K562 (cell line): ENCODE data around the gene ANXA4. TPM values are rescaled to one million over a fixed set of nuclear protein-coding genes. Genes with fewer than 3 reads are reported as not detected.
A peak's percentile ranks its signal among the peaks of the same experiment; 100 is the strongest.

Experiments
- ATAC-seq: fragments of 200-7000 bp; cut with Tn5 transposase; 3 replicates; pipeline ENCODE4 v1.9.1; 2020; ENCODE audit warnings: moderate library complexity
- BruUV-seq: library from RNA; stranded (reverse); fragments of 400-500 nt; replicated peaks from 2 replicates; lab custom pipeline; 2021; lab: Mats Ljungman, UMichigan
- CTCF ChIA-PET: fragments of 300-600 bp; formaldehyde crosslinking; extraction: SDS; loops from one replicate; lab custom pipeline; 2021; ENCODE audit warnings: low intra/inter-chr PET ratio; lab: Yijun Ruan, JAX
- POLR2A ChIA-PET: fragments of 300-600, 350-650 bp; sonication (Branson Sonifier 250); formaldehyde crosslinking; extraction: SDS; loops from one replicate; lab custom pipeline; 2021; ENCODE audit warnings: antibody characterized with exemption, inconsistent platforms; lab: Yijun Ruan, JAX
- DNase-seq, 4 experiments: peaks; one replicate each; pipeline versions ENCODE4 v3.0.0 to v3.0.0-alpha.2; 2011 to 2018; ENCODE audit warnings: low spot score in 3 of 4, mixed read lengths in 3 of 4; ENCODE audit errors: extremely low read depth in 1 of 4
- FAIRE-seq: peaks from 2 replicates; lab custom pipeline; 2011; peaks lifted over from hg19 to GRCh38; lab: Jason Lieb, UNC
- H2AFZ ChIP-seq: 2 replicates; pipeline ENCODE4 v1.6.0; 2011; ENCODE audit warnings: low read depth, low read length, control low read depth, inconsistent platforms
- H3K27ac ChIP-seq: fragments of 200-600 bp; 3 replicates; pipeline ENCODE4 v1.8.0; 2011; ENCODE audit warnings: low read depth, mild to moderate bottlenecking, control low read depth, inconsistent platforms, low read length, moderate library complexity, mixed read lengths; ENCODE audit errors: extremely low read depth
- H3K27me3 ChIP-seq, 2 experiments: fragments of 300-600 bp in 1 of 2; 2 replicates in 1 of 2; 3 replicates in 1 of 2; pipeline versions ENCODE4 v1.6.0 to v1.8.0; 2011; ENCODE audit warnings: inconsistent platforms in 2 of 2, low read length in 2 of 2, mild to moderate bottlenecking in 1 of 2, mixed read lengths in 1 of 2, moderate library complexity in 1 of 2; ENCODE audit not compliant: control insufficient read depth in 2 of 2, insufficient read depth in 2 of 2
- H3K36me3 ChIP-seq: fragments of 300-600 bp; 3 replicates; pipeline ENCODE4 v1.8.0; 2011; ENCODE audit warnings: mild to moderate bottlenecking, low read length, inconsistent platforms; ENCODE audit not compliant: control insufficient read depth, insufficient read depth
- H3K4me1 ChIP-seq, 2 experiments: fragments of 200-600 bp in 1 of 2; replicated peaks in 1 of 2; 2 replicates in 1 of 2; 3 replicates in 1 of 2; pipeline versions ENCODE4 v1.5.1 to v1.8.0; 2011; ENCODE audit warnings: inconsistent platforms in 2 of 2, low read length in 2 of 2, mild to moderate bottlenecking in 1 of 2, mixed read lengths in 1 of 2, moderate library complexity in 1 of 2; ENCODE audit not compliant: control insufficient read depth in 2 of 2, insufficient read depth in 2 of 2
- H3K4me2 ChIP-seq: 2 replicates; pipeline ENCODE4 v1.6.1; 2011; ENCODE audit warnings: low read length, control low read depth, inconsistent platforms, mixed read lengths; ENCODE audit not compliant: insufficient read depth
- H3K4me3 ChIP-seq: fragments of 200-600 bp; sonication (generic), shearing (Covaris generic); 2 replicates; pipeline ENCODE4 v1.5.1; 2016; ENCODE audit warnings: control low read depth, inconsistent platforms
- H3K79me2 ChIP-seq: fragments of 200-600 bp; 3 replicates; pipeline ENCODE4 v1.8.0; 2011; ENCODE audit warnings: low read length, inconsistent platforms; ENCODE audit not compliant: control insufficient read depth, insufficient read depth
- H3K9ac ChIP-seq, 2 experiments: 2 replicates each; pipeline versions ENCODE4 v1.6.0 to v1.6.1; 2011; ENCODE audit warnings: low read depth in 2 of 2, low read length in 2 of 2, control low read depth in 1 of 2, inconsistent platforms in 1 of 2, mild to moderate bottlenecking in 1 of 2, mixed read lengths in 1 of 2; ENCODE audit not compliant: insufficient read depth in 1 of 2
- H3K9me1 ChIP-seq: one replicate; pipeline ENCODE4 v1.6.0; 2011; ENCODE audit warnings: inconsistent platforms, mild to moderate bottlenecking, low read length, moderate library complexity; ENCODE audit not compliant: control insufficient read depth, insufficient read depth
- H3K9me3 ChIP-seq: replicated peaks from 2 replicates; pipeline ENCODE4 v1.5.1; 2011; ENCODE audit warnings: low read depth, low read length, inconsistent platforms; ENCODE audit not compliant: control insufficient read depth, insufficient read depth
- H4K20me1 ChIP-seq: replicated peaks from 2 replicates; pipeline ENCODE4 v1.6.1; 2011; ENCODE audit warnings: low read length, inconsistent platforms, mixed read lengths; ENCODE audit not compliant: control insufficient read depth, insufficient read depth
- ARID1B ChIP-seq: fragments of 450-650 bp; IDR thresholded peaks from 2 replicates; pipeline ENCODE4 v1.6.1; 2016; ENCODE audit warnings: antibody characterized with exemption, mild to moderate bottlenecking, inconsistent platforms
- CREB1 ChIP-seq, 2 experiments: sonication (generic) in 1 of 2; formaldehyde crosslinking in 1 of 2; IDR thresholded peaks; 2 replicates each; pipeline versions ENCODE4 v1.6.1 to v1.8.0; 2012 to 2022; ENCODE audit warnings: inconsistent platforms in 1 of 2, mild to moderate bottlenecking in 1 of 2, missing genetic modification reagents in 1 of 2, moderate library complexity in 1 of 2
- CTBP1 ChIP-seq: fragments of 450-650 bp; IDR thresholded peaks from 2 replicates; pipeline ENCODE4 v1.6.1; 2016; ENCODE audit warnings: borderline replicate concordance
- HNRNPL ChIP-seq: fragments of 200-400 bp; formaldehyde crosslinking; IDR thresholded peaks from 2 replicates; pipeline ENCODE4 v1.6.1; 2017; ENCODE audit warnings: low read depth, mild to moderate bottlenecking, low read length
- MEIS2 ChIP-seq: fragments of 450-650 bp; IDR thresholded peaks from 2 replicates; pipeline ENCODE4 v1.6.1; 2014; ENCODE audit warnings: mild to moderate bottlenecking; ENCODE audit not compliant: partially characterized antibody
- RBM22 ChIP-seq: fragments of 200-400 bp; formaldehyde crosslinking; IDR thresholded peaks from 2 replicates; pipeline ENCODE4 v1.6.1; 2018; ENCODE audit warnings: low read length, low read depth; ENCODE audit not compliant: poor library complexity, severe bottlenecking
- SMAD3 ChIP-seq: fragments of 450-650 bp; formaldehyde crosslinking; conservative IDR thresholded peaks from 2 replicates; pipeline ENCODE4 v1.4.0; 2020; ENCODE audit warnings: mild to moderate bottlenecking
- SMARCA4 ChIP-seq: fragments of 450-650 bp; IDR thresholded peaks from 2 replicates; pipeline ENCODE4 v1.6.1; 2016
- SRF ChIP-seq, 2 experiments: fragments of 250-450, 450-650 bp in 1 of 2; sonication (Bioruptor Pico) in 1 of 2; sonication (generic) in 1 of 2; formaldehyde crosslinking; IDR thresholded peaks; 2 replicates each; pipeline versions ENCODE4 v1.5.0 to v1.5.1; 2020 to 2022; ENCODE audit warnings: mild to moderate bottlenecking in 1 of 2, missing genetic modification reagents in 1 of 2
- TAL1 ChIP-seq: fragments of 450-650 bp; IDR thresholded peaks from 2 replicates; pipeline ENCODE4 v1.6.1; 2016; ENCODE audit warnings: mild to moderate bottlenecking
- TEAD1 ChIP-seq, 2 experiments: fragments of 450-650 bp in 1 of 2; sonication (generic) in 1 of 2; formaldehyde crosslinking; IDR thresholded peaks; 2 replicates each; pipeline versions ENCODE4 v1.4.0 to v1.8.0; 2020 to 2022; ENCODE audit warnings: mild to moderate bottlenecking in 2 of 2, missing genetic modification reagents in 1 of 2
- THRAP3 ChIP-seq: fragments of 450-650 bp; IDR thresholded peaks from 2 replicates; pipeline ENCODE4 v1.6.1; 2016; ENCODE audit warnings: mild to moderate bottlenecking, inconsistent platforms, borderline replicate concordance
- U2AF1 ChIP-seq: fragments of 200-400 bp; formaldehyde crosslinking; optimal IDR thresholded peaks from 2 replicates; pipeline ENCODE3; 2017; ENCODE audit warnings: mild to moderate bottlenecking, low read depth, low read length, moderate library complexity
- ZNF133 ChIP-seq: fragments of 250-450 bp; sonication (Bioruptor Pico); IDR thresholded peaks from 2 replicates; pipeline ENCODE4 v1.4.0; 2020; ENCODE audit warnings: mild to moderate bottlenecking
- ZSCAN29 ChIP-seq: fragments of 450-650 bp; IDR thresholded peaks from 2 replicates; pipeline ENCODE4 v1.6.1; 2017
- ZZZ3 ChIP-seq: fragments of 450-650 bp; IDR thresholded peaks from 2 replicates; pipeline ENCODE4 v1.6.1; 2016; ENCODE audit warnings: antibody characterized with exemption, mild to moderate bottlenecking, moderate library complexity
- WGBS: fragments of 100-300 bp; shearing (Covaris generic); methylation state at CpG from one replicate; pipeline ENCODE4 v1.1.6; 2016; ENCODE audit warnings: low coverage, mixed read lengths; ENCODE audit not compliant: insufficient coverage; ENCODE audit errors: missing lambda C conversion rate; 5-methylcytosine and 5-hydroxymethylcytosine counted together
- in situ Hi-C: fragments of 300-500 bp; cut with MboI; formaldehyde crosslinking; loops from 4 replicates; pipeline ENCODE4 v1.15.0; 2018; ENCODE audit warnings: inconsistent platforms, mixed read lengths
- intact Hi-C: fragments of 100-400 bp; cut with micrococcal nuclease; formaldehyde crosslinking; loops from 2 replicates; pipeline ENCODE4 v1.14.2; 2022
- polyA plus RNA-seq, 8 experiments: library from polyadenylated mRNA; depleted of rRNA in 4 of 8; stranded (reverse) in 5 of 8; unstranded in 3 of 8; fragments of >200 nt; fragmentation: Nextera tagmentation in 2 of 8; fragmentation: Illumina TruSeq in 1 of 8; extraction: Ambion mirVana in 2 of 8; extraction: Trizol in 1 of 8; gene quantifications; 2 replicates each; pipeline versions ENCODE4 v1.2.1 to v1.2.3, GENCODE V29; 2011 to 2014; ENCODE audit warnings: inconsistent platforms in 1 of 8, missing spikeins in 1 of 8
- total RNA-seq, 7 experiments: library from RNA; depleted of rRNA in 6 of 7; stranded (reverse); fragments of >200 nt in 6 of 7; fragmentation: Illumina TruSeq in 2 of 7; extraction: Trizol in 2 of 7; gene quantifications; 2 replicates each; pipeline versions ENCODE4 v1.2.1 to v1.2.3, GENCODE V29; 2011 to 2021; ENCODE audit warnings: low replicate concordance in 1 of 7
- TF ChIP-seq, protein P1 (sequence below): fragments of 250-450 bp; sonication (Bioruptor Pico); IDR thresholded peaks from 2 replicates; pipeline ENCODE4 v1.4.0; 2020; ENCODE audit warnings: mild to moderate bottlenecking, moderate library complexity, borderline replicate concordance
- TF ChIP-seq, protein P2 (sequence below): sonication (generic); formaldehyde crosslinking; IDR thresholded peaks from 2 replicates; pipeline ENCODE4 v1.8.1; 2023; ENCODE audit warnings: mild to moderate bottlenecking, missing genetic modification reagents

Gene ANXA4
- total and polyA plus RNA-seq, 9 of the 15 experiments (the other 6 are each of a cell fraction or from before 2014, with no cell fraction given), result 3.4 to 13.6 (median 11.6) TPM

DNA sequence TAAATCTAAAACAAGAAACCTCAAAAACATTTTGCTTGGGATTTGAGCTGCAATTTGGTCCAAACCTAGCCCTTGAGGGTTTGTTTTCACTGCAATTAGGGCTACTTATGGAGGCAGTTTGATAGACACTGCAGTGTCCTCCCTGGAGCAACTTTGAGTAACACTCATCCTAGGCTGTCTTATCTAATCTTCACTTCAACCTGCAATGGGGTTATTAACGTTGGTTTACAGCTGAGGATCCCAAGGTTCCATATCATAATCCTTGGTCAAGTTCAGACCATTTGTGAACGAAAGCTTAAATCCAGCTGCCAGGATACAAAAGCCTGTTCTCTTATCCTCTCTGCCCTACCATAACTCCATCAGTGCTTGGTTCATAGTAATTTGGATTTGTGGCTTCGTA lies 2.5 kb downstream of the ANXA4 start (continued):
- TF ChIP-seq MEIS2, result peak; percentile 60
- no peak for TF ChIP-seq RBM22
- peak; percentile 41 for TF ChIP-seq TAL1
- no peak for TF ChIP-seq U2AF1
- TF ChIP-seq CTBP1, result peak; percentile 60; the same call in 1 of the 2 replicates
- 0 out of 4 replicates have a peak, but pooled peaks of 1 of the 2 experiments have one; percentile 15 for TF ChIP-seq TEAD1 (CRISPR knock-in tag; IDR thresholded peaks at IDR 0.05)
- no peak for TF ChIP-seq CREB1 (IDR thresholded peaks at IDR 0.05)
- TF ChIP-seq CREB1 (CRISPR knock-in tag; IDR thresholded peaks at IDR 0.05), result no peak
- TF ChIP-seq SMARCA4, result peak; percentile 38; the same call in 1 of the 2 replicates
- TF ChIP-seq ARID1B, result peak; percentile 67
- TF ChIP-seq SRF (CRISPR knock-in tag; IDR thresholded peaks at IDR 0.05), result peak in 1 of 2 experiments; percentile 80; a peak in 1 of 4 replicates

DNA sequence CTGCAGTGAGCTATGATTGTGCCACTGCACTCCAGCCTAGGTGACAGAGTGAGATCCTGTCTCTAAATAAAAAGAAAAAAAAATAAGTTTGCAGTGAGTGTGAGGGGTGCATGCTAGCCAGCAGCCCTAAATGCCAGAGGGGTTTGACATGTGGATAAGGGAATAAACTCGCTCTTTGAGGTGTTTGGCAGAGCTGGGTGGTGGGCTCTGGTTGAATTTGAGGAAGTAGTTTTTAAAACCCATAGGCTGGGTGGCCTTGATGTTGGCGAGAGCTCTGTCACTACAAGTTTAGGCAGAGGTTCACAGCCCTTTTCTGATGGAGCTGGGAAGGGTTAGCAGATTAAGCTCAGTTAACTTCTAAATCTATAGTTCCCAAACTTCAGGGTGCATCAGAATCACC lies 3.1 kb downstream of the ANXA4 start:
- in situ Hi-C loops, result no loop called here
- no TSS peak for BruUV-seq
- no peaks in the 10 kb centered on the region for H3K36me3 ChIP-seq
- ATAC-seq, result no peak
- no peaks in the 10 kb centered on the region for H3K9me3 ChIP-seq
- peaks cover 18 to 25% of the 10 kb centered on the region in 2 experiments for H3K4me1 ChIP-seq
- no peaks in the 10 kb centered on the region; the same call in 2 of the 3 replicates for H3K79me2 ChIP-seq
- H3K4me3 ChIP-seq, result no peak overlapping the region
- H3K27me3 ChIP-seq, result no peaks in the 10 kb centered on the region
- DNase-seq, result no peak
- intact Hi-C loops, result no loop called here
- POLR2A ChIA-PET, result interaction anchor here (0.6 to 0.8 kb wide), 3 partner anchors 23 to 254 kb away, joined by 3 to 4 read pairs (median 4); no protein-coding TSS in a partner anchor
- H2AFZ ChIP-seq, result no peak overlapping the region
- CTCF ChIA-PET, result no interaction called here
- FAIRE-seq, result no peak
- H4K20me1 ChIP-seq, result peaks cover 4% of the 10 kb centered on the region; the same call in 1 of the 2 replicates
- no peaks in the 10 kb centered on the region for H3K9me1 ChIP-seq
- no peak overlapping the region for H3K27ac ChIP-seq
- WGBS, result 91% methylated on average over 2 of the region's 2 CpGs
- no peak overlapping the region for H3K4me2 ChIP-seq
- no peak overlapping the region for H3K9ac ChIP-seq
- no peak for TF ChIP-seq HNRNPL
- TF ChIP-seq THRAP3, result no peak
- TF ChIP-seq ZSCAN29, result no peak
- no peak for TF ChIP-seq ZNF133
- TF ChIP-seq, protein P1, sequence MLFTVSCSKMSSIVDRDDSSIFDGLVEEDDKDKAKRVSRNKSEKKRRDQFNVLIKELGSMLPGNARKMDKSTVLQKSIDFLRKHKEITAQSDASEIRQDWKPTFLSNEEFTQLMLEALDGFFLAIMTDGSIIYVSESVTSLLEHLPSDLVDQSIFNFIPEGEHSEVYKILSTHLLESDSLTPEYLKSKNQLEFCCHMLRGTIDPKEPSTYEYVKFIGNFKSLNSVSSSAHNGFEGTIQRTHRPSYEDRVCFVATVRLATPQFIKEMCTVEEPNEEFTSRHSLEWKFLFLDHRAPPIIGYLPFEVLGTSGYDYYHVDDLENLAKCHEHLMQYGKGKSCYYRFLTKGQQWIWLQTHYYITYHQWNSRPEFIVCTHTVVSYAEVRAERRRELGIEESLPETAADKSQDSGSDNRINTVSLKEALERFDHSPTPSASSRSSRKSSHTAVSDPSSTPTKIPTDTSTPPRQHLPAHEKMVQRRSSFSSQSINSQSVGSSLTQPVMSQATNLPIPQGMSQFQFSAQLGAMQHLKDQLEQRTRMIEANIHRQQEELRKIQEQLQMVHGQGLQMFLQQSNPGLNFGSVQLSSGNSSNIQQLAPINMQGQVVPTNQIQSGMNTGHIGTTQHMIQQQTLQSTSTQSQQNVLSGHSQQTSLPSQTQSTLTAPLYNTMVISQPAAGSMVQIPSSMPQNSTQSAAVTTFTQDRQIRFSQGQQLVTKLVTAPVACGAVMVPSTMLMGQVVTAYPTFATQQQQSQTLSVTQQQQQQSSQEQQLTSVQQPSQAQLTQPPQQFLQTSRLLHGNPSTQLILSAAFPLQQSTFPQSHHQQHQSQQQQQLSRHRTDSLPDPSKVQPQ (CRISPR knock-in tag), result no peak
- no peak for TF ChIP-seq ZZZ3
- TF ChIP-seq SMAD3 (CRISPR knock-in tag), result no peak
- TF ChIP-seq, protein P2, sequence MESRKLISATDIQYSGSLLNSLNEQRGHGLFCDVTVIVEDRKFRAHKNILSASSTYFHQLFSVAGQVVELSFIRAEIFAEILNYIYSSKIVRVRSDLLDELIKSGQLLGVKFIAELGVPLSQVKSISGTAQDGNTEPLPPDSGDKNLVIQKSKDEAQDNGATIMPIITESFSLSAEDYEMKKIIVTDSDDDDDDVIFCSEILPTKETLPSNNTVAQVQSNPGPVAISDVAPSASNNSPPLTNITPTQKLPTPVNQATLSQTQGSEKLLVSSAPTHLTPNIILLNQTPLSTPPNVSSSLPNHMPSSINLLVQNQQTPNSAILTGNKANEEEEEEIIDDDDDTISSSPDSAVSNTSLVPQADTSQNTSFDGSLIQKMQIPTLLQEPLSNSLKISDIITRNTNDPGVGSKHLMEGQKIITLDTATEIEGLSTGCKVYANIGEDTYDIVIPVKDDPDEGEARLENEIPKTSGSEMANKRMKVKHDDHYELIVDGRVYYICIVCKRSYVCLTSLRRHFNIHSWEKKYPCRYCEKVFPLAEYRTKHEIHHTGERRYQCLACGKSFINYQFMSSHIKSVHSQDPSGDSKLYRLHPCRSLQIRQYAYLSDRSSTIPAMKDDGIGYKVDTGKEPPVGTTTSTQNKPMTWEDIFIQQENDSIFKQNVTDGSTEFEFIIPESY (CRISPR knock-in tag), result no peak
